ENCODE measurements around the gene SP140. TPM values are rescaled to one million over a fixed set of nuclear protein-coding genes. Genes with fewer than 3 reads are reported as not detected.
"Not testable (repeated sequence)": the region's sequence is repeated elsewhere in the genome, so short reads cannot be mapped to it uniquely, and the experiment has no call there.

SP140 gene
- total RNA-seq, 1 experiment from 2014 or later = 0.12 TPM

DNA sequence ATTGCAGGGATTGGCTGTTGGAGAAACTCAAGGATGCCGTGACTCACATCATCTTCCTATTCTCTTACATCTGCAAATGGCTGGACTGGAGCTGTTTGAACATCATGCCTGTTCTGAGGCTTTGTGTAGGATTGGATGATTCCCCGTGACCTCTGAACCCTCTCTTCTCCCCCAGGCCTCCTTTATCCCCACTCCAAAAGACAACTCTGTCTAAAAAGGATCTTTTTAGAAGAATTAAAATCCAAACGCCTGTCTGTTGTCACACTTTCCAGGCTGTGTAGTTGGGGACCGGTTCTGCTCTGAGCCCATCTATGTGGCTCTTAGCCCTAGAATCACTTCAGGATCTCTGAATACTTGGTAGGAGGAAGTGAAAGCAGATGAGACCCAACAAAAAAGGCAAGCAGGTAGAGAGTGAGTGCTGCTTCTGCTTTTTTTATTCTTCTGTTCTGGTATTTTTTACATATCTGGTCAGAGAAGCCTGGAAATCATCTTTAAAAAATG, 565 bp downstream of the SP140 start:
- DNase-seq (ENCODE audit: low read depth) = no peak

- DNase-seq (ENCODE audit: low read depth) = no peak
Measured at GRCh38 chr2:230227216-230227615, 1.7 kb downstream of the SP140 start.

- peak; percentile 55 for DNase-seq (ENCODE audit: low read depth)
Measured at GRCh38 chr2:230230087-230230486, 4.6 kb downstream of the SP140 start.

GRCh38 chr2:230230496-230231200, 5.1 kb downstream of the SP140 start:
- DNase-seq (ENCODE audit: low read depth) = no peak

- DNase-seq (ENCODE audit: low read depth) = no peak
Measured at GRCh38 chr2:230231251-230231650, 5.7 kb downstream of the SP140 start.

- no peak for DNase-seq (ENCODE audit: low read depth)
Measured at GRCh38 chr2:230234122-230234722, 8.7 kb downstream of the SP140 start.

DNA sequence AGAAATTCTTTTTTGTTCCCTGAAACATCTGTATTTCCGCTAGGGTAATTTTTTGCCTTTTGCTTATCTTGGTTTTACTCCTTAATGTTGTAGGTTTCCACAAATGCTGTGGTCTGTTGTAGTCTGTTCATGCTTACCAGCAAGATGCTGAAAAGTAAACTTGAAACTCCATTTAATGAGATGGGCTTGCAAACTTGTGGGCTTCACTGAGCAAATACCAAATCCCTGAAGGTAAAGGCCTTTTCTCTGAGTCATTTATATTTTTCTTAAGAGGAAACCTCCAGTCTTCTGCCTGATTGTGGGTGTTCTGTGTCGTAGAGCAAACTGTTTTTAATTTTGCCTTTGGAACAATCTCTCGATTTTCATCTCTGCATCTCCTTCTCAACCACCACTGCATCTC, 9.3 kb downstream of the SP140 start:
- no peak for DNase-seq (ENCODE audit: low read depth)

DNA sequence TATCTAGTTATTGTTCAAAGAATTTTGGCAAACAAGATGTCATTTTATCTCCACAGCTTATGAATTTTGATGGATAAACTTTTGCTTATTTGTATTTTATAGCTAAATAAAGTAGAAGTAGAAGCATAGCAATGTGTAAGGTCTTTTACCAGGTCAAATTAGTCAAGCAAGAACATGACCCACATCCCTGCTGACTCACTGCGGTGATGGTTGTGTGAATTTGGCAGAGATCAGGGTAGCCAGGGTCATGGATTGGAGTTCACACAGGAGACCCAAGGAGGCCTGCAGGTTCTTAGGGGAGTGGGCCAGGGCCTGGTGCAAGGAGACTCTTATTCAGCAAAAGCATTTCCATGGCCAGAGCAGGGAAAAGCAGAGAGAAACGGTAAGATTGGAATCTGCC, 18.7 kb downstream of the SP140 start:
- peak; percentile 32 for DNase-seq (ENCODE audit: low read depth)

DNA sequence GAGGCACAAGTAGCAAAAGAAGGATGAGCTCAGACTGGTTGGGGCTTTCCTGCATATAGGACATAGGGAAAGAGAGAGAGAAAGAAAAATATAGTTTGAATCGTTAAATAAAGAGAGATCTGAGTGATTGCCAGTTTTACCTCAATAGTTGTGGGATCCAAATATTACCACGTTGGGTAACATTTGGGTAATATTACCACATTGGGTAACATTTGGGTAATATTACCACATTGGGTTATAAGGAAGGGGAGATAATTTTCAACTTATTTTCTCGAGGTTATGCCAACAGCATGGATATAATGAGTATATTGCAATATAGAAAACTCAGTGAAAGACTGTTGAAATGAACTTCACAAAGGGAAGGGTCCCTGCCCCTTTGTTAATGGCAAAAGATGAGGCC, 20.7 kb downstream of the SP140 start:
- DNase-seq (ENCODE audit: low read depth) = no peak

GRCh38 chr2:230250231-230250630, 24.7 kb downstream of the SP140 start:
- DNase-seq (ENCODE audit: low read depth) = no peak

DNA sequence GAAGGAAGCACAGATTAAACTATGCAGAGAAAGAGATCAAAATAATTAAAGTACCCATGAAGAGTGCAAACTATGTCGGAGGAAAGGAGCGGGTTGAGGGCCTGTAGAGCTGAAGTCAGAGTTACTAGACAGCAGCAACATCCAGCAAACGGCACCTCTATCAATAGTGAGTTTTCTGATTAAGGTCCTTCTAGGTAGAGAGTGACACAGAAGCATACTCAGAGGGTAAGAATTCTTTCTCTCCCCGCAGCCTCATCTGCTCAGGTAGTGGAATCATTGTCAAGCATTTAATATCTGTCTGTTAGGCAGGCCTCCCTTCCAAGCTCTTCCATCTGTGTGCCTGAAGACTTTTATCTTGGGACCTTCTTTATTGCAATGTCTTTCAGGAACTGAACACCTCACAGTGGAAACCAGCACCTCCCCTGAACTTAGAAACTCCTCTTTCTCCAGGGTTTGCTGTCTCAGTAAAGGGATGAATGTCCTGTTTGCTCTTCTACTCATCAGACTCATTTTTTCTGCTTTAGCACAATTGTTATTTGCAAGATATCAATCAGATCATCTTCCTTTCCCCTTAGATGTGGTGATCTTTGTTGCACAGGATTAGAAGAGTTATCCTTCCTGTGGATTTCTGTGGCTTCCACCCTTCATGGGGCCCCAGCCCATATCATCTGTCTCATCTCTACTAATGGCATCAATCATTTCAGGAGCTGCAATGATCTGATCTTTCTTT, 28.8 kb downstream of the SP140 start:
- no peak for DNase-seq (ENCODE audit: low read depth)

GRCh38 chr2:230256733-230257332, 31.3 kb downstream of the SP140 start:
- DNase-seq (ENCODE audit: low read depth) = no peak

- DNase-seq (ENCODE audit: low read depth) = no peak
Measured at GRCh38 chr2:230258483-230258882, 32.9 kb downstream of the SP140 start.

GRCh38 chr2:230262246-230262645, 36.7 kb downstream of the SP140 start:
- no peak for DNase-seq (ENCODE audit: low read depth)

DNA sequence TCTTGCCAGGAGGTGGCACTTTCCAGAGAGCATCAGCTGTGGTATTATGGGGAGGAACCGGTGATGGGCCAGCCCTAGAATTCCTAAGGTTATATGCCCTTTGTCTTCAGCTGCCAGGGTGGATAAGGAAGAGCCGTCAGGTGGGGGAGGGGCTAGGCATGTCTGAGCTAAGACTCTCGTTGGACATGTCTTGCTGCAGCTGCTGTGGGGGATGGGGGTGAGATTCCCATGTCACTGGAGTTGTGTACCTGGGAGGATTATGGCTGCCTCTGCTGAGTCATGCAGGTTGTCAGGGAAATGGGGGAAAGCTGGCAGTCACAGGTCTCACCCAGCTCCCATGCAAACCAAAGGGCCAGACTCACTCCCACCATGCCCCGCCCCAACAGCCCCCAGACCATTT, 39.4 kb downstream of the SP140 start:
- not testable (repeated sequence) for DNase-seq (ENCODE audit: low read depth)

- no peak for DNase-seq (ENCODE audit: low read depth)
Measured at GRCh38 chr2:230266638-230267037, 41.1 kb downstream of the SP140 start.

GRCh38 chr2:230267059-230267458, 41.5 kb downstream of the SP140 start:
- DNase-seq (ENCODE audit: low read depth) = no peak

DNA sequence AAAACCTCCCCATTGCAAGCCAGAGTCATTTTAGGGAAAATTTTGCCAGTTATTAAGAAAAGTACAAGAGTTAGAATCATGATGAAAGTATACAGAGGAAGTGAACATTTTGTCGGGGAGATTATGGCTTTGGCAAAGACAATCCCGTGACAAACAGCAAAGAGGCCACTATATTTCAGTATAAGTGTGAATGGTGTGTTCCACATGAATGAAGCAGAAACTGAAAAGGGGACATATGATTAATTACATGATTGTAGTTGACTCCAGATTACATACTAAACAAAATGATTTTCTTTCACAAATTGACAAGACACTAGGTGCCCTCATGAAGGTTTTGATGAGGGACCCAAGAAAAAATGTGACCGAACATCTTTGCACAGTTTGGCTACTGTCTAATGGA, 42.0 kb downstream of the SP140 start:
- DNase-seq (ENCODE audit: low read depth) = no peak

DNA sequence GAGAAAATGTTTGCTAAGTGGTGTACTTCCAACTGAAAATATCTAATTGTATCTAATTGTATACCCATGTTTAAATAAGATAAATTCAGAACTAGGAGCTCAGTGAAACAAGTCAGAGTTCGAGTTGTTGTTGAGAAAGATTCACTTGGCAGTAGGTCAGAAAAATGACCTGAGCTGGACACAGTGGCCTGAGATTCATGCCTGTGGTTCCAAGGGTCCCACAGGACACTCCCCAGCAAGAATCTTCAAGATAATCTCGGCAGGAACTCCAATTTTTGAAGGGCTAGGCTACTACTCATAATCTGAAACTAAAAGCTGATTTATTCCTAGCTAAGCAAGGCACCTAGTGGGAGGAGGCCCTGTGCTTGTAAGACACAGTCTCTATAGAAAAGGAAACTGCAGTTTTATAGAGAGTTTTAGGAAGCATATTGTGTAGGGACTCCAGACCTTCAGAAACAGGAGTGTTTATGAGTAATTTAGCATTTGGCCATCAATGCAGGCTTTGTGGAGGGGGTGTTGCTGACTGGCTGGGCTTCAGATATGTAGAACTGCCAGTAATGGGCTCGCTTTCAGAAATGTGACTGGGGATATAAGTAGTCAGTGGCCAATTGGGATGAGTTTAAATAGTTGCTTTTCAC, 43.2 kb downstream of the SP140 start:
- no peak for DNase-seq (ENCODE audit: low read depth)

- DNase-seq (ENCODE audit: low read depth) = no peak
Measured at GRCh38 chr2:230269715-230270114, 44.2 kb downstream of the SP140 start.

DNA sequence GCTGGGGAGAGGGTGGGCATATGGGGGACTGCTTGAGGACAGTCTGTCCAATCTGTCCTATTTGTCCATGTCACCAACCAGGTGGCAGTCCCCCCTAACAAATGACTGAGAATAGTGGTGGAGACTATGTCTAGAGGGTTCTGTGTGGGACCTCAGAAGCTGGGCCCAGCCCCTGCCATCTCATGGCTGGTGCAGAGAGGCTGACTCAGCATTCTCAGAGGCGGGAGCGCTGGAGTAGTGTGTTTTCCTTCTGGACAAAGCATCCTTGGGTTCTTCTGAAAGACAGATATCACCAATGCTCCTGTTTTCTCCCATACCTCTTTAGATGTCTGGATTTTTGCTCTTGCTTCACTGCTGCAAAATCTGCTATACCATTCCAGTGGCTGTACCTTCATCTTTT, 57.4 kb downstream of the SP140 start:
- no peak for DNase-seq (ENCODE audit: low read depth)

DNA sequence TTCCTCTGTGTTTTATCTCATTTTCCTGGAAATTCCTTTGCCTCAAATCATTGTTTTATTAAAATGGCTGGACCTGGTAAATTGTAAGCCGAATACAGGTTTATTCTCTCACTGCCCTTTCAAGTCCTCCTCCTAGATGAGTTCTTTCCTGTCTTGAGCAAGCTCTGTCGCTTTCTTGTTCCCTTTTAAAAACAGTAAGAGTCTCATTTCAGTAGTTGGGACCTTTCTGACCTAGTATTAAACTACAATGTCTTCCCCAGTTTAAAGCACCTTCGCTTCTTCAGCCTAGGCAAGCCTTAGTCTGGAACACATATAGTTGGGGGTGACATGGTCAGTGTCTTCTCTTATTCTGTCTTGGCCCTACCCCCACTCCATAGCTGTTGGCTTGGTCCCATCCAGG, 60.5 kb downstream of the SP140 start:
- DNase-seq (ENCODE audit: low read depth) = no peak

Measured in RPMI7951 (cell line).